HFF-Myc (cell line): ENCODE results near the gene CFAP43.
"Not testable (repeated sequence)": the region's sequence is repeated elsewhere in the genome, so short reads cannot be mapped to it uniquely, and the experiment has no call there.

Experiments
- DNase-seq: peaks from one replicate; pipeline ENCODE4 v3.0.0-alpha.2; 2011; ENCODE audit warnings: low read depth; ENCODE audit errors: extremely low read depth
- H3K4me3 ChIP-seq: replicated peaks from 2 replicates; pipeline ENCODE4 v1.5.1; 2011; ENCODE audit warnings: low read depth, mild to moderate bottlenecking, control low read depth, low read length
- TF ChIP-seq, protein P1 (sequence below): IDR thresholded peaks from 2 replicates; pipeline ENCODE4 v1.5.1; 2012; ENCODE audit warnings: mild to moderate bottlenecking, low read depth, low read length, control low read depth; ENCODE audit errors: missing control alignments

CFAP43 gene

GRCh38 chr10:104199567-104199966 is 32.6 kb downstream of the CFAP43 start:
- TF ChIP-seq, protein P1, sequence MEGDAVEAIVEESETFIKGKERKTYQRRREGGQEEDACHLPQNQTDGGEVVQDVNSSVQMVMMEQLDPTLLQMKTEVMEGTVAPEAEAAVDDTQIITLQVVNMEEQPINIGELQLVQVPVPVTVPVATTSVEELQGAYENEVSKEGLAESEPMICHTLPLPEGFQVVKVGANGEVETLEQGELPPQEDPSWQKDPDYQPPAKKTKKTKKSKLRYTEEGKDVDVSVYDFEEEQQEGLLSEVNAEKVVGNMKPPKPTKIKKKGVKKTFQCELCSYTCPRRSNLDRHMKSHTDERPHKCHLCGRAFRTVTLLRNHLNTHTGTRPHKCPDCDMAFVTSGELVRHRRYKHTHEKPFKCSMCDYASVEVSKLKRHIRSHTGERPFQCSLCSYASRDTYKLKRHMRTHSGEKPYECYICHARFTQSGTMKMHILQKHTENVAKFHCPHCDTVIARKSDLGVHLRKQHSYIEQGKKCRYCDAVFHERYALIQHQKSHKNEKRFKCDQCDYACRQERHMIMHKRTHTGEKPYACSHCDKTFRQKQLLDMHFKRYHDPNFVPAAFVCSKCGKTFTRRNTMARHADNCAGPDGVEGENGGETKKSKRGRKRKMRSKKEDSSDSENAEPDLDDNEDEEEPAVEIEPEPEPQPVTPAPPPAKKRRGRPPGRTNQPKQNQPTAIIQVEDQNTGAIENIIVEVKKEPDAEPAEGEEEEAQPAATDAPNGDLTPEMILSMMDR, result no peak
- DNase-seq, result no peak

GRCh38 chr10:104197364-104197763 is 34.8 kb downstream of the CFAP43 start:
- no peak for DNase-seq
- no peak overlapping the region for H3K4me3 ChIP-seq
- TF ChIP-seq, protein P1, result no peak

More at GRCh38 chr10:104199567-104199966, 32.6 kb downstream of the CFAP43 start:
- no peak overlapping the region for H3K4me3 ChIP-seq

DNA sequence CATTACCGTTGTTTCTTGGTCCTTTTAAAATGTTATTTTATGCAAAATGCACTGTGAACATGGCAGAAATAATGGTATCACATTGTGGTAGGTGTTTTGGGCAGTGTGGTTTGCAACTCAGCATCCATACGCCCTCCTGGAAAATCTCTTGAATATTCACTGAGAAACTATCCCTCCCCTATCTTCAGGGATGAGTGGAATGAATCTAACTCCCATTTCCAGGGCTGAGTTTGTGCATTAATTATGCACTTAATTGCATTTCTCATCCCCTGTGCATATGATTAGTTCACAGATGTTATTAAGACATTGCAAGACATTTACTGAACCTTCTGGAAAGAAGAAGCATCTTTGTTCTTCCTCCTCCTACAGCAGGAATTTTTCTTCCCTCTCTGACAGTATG is 36.5 kb downstream of the CFAP43 start:
- H3K4me3 ChIP-seq, result no peak overlapping the region
- DNase-seq, result no peak
- TF ChIP-seq, protein P1, result no peak

DNA sequence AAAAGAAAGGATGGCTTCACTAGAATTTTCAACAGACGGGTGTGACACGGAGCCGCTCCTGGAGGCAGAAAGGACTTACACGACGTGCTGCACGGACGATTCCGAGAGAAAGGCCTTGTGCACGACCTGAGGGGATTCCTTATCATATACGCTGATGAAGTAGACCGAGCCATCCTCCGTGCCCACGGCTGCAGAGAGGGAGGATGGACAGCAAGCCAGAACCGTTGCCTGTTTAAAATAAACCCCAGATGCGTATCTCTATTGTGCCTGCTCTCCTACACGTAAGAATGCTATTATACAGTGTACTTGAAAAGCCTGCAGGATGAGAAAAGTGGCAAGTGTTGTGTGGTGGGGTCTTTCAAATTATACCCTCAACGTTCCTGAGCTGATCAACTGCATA is 38.4 kb downstream of the CFAP43 start:
- no peak for DNase-seq
- TF ChIP-seq, protein P1, result no peak

GRCh38 chr10:104190695-104191094 is 41.5 kb downstream of the CFAP43 start:
- H3K4me3 ChIP-seq, result no peak overlapping the region
- DNase-seq, result no peak
- TF ChIP-seq, protein P1, result no peak

More for the DNA sequence above, 38.4 kb downstream of the CFAP43 start:
- H3K4me3 ChIP-seq, result no peak overlapping the region

- no peak for DNase-seq
- TF ChIP-seq, protein P1, result no peak
Measured at GRCh38 chr10:104183682-104184081, 48.5 kb downstream of the CFAP43 start.

GRCh38 chr10:104174136-104174535 is 58.0 kb downstream of the CFAP43 start:
- not testable (repeated sequence) for H3K4me3 ChIP-seq, DNase-seq

More at GRCh38 chr10:104183682-104184081, 48.5 kb downstream of the CFAP43 start:
- H3K4me3 ChIP-seq, result no peak overlapping the region
